Measurements from ENCODE around the gene AIG1. TPM values are rescaled to one million over a fixed set of nuclear protein-coding genes. Genes with fewer than 3 reads are reported as not detected.
A peak's percentile ranks its signal among the peaks of the same experiment; 100 is the strongest.

AIG1 gene
- total RNA-seq, 1 donor from 2014 or later: 14.3 TPM

DNA sequence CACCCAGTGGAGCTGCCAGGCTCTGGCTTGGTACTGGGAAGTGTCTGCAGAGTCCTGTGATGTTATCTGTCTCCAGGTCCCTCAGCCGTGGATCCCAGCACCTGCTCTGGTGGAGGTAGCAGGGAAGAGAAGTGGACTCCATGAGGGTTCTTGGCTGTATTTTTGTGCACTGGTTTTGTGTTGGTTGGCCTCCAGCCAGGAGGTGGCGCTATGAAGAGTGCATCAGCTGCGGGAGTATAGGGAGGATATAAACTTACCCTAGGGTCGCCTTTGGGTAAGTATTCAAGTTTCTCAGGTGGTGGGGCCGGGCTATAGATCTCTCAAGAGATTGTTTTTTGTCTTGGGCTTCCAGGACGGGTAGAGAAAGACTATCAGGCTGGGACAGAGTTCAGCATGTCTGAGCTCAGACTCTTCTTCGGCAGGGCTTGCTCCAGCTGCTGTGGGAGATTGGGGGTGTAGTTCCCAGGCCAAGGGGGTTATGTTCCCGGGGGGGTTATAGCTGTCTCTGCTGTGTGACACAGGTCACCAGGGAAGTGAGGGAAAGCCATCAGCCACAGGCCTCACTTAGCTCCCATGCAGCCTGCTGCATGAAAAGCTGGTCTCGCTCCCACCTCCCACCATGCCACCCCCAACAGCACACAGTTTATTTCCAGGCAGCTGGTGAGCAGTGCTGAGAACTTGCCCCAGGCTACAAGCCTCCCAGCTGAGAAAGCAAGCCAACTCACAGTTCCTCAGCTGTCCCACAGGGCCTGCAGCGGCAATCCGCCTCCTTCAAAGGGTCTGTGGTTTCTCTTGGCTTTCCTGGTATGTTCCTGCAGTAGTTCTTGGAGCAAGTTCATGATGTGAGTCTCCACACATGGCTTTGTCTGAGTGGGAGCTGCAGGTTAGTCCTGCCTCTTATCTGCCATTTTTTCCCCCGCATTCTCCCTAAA is 115.7 kb downstream of the AIG1 start:
- Mint-ChIP-seq H3K27ac (ENCODE audit: unreplicated experiment) (peak overlapping the region; percentile 25), H3K27me3 (ENCODE audit: unreplicated experiment) (no peaks in the 10 kb centered on the region), H3K4me3 (ENCODE audit: unreplicated experiment) (no peak overlapping the region), H3K36me3 (ENCODE audit: unreplicated experiment) (peaks cover 7% of the 10 kb centered on the region), H3K9me3 (ENCODE audit: unreplicated experiment) (no peaks in the 10 kb centered on the region), H3K4me1 (ENCODE audit: low read depth, unreplicated experiment) (no peaks in the 10 kb centered on the region)
- TF ChIP-seq CTCF (IDR thresholded peaks at IDR 0.05; ENCODE audit: partially characterized antibody, unreplicated experiment): no peak
- DNase-seq: peak; percentile 32

DNA sequence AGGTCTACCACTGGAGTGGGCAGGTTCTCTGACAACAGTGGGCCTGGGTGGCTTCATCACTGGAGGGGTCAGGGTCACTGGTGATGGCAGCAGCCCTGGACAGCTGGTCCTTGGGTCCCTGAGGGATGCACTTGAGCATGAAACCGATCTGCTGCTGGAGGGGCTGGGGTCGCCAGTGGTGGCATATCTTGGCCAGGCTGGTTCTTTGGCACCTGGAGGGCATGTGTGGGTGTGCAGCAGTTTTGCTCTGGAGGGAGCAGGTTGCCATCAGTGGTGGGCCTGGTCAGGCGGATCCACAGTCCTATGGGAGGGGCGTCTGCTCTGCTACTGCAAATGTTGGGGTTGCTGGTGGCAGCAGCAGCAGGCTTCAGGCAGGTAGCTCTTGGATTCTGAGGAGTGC is 117.0 kb downstream of the AIG1 start:
- no peak for DNase-seq
- no peaks in the 10 kb centered on the region for H3K9me3 Mint-ChIP-seq (ENCODE audit: unreplicated experiment)
- peaks cover 7% of the 10 kb centered on the region for H3K36me3 Mint-ChIP-seq (ENCODE audit: unreplicated experiment)
- peaks cover 3% of the 10 kb centered on the region for H3K27me3 Mint-ChIP-seq (ENCODE audit: unreplicated experiment)
- no peaks in the 10 kb centered on the region for H3K4me1 Mint-ChIP-seq (ENCODE audit: low read depth, unreplicated experiment)
- no peak for TF ChIP-seq CTCF (IDR thresholded peaks at IDR 0.05; ENCODE audit: partially characterized antibody, unreplicated experiment)
- H3K4me3 Mint-ChIP-seq (ENCODE audit: unreplicated experiment): no peak overlapping the region
- no peak overlapping the region for H3K27ac Mint-ChIP-seq (ENCODE audit: unreplicated experiment)

DNA sequence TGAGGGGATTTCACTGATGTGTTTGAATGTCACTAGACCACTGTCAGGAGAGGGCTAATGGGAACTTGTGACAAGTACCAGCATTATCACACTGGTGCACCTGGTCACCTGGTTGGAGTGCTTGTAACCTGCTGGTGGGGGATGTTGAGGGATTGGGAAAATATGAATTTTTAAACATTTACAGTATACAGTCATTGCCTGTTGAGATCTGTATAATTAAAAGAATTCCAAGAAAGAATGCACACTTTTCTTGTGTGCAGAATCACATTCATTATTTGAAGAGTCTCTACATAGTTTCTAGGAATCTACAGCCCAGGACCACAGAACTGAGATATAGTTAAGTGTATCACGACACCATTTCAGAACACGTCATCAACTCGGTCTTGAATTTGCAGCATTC is 118.4 kb downstream of the AIG1 start:
- DNase-seq: no peak
- H3K36me3 Mint-ChIP-seq (ENCODE audit: unreplicated experiment): peaks cover 7% of the 10 kb centered on the region
- no peaks in the 10 kb centered on the region for H3K9me3 Mint-ChIP-seq (ENCODE audit: unreplicated experiment)
- peaks cover 5% of the 10 kb centered on the region for H3K27me3 Mint-ChIP-seq (ENCODE audit: unreplicated experiment)
- no peak for TF ChIP-seq CTCF (IDR thresholded peaks at IDR 0.05; ENCODE audit: partially characterized antibody, unreplicated experiment)
- no peaks in the 10 kb centered on the region for H3K4me1 Mint-ChIP-seq (ENCODE audit: low read depth, unreplicated experiment)
- no peak overlapping the region for H3K4me3 Mint-ChIP-seq (ENCODE audit: unreplicated experiment)
- no peak overlapping the region for H3K27ac Mint-ChIP-seq (ENCODE audit: unreplicated experiment)

- H3K4me3 Mint-ChIP-seq (ENCODE audit: unreplicated experiment): no peak overlapping the region
- no peak for DNase-seq
- H3K4me1 Mint-ChIP-seq (ENCODE audit: low read depth, unreplicated experiment): no peaks in the 10 kb centered on the region
- TF ChIP-seq CTCF (IDR thresholded peaks at IDR 0.05; ENCODE audit: partially characterized antibody, unreplicated experiment): no peak
- no peaks in the 10 kb centered on the region for H3K9me3 Mint-ChIP-seq (ENCODE audit: unreplicated experiment)
- peaks cover 7% of the 10 kb centered on the region for H3K36me3 Mint-ChIP-seq (ENCODE audit: unreplicated experiment)
- H3K27me3 Mint-ChIP-seq (ENCODE audit: unreplicated experiment): peaks cover 5% of the 10 kb centered on the region
- no peak overlapping the region for H3K27ac Mint-ChIP-seq (ENCODE audit: unreplicated experiment)
Measured at GRCh38 chr6:143179901-143180612, 119.4 kb downstream of the AIG1 start.

DNA sequence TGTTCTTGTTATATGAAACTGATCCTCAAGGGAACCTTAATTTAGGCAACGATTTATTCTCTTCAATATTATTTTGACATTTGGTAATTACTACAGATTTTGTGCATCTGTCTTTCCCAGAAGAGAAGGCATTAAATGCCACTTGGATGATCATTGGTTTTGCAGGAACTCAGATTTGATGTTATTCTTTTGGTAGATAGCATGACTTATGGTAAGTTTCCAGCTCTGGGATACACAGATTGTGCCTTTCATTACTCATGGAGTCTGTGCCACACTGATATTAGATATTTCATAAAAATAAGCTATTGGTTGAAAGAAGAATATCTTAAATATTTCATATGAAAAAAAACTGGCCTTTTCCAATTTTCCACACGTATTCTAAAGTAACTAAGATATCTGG is 120.1 kb downstream of the AIG1 start:
- TF ChIP-seq CTCF (IDR thresholded peaks at IDR 0.05; ENCODE audit: partially characterized antibody, unreplicated experiment): no peak
- H3K27me3 Mint-ChIP-seq (ENCODE audit: unreplicated experiment): peaks cover 5% of the 10 kb centered on the region
- H3K27ac Mint-ChIP-seq (ENCODE audit: unreplicated experiment): no peak overlapping the region
- peaks cover 3% of the 10 kb centered on the region for H3K36me3 Mint-ChIP-seq (ENCODE audit: unreplicated experiment)
- no peaks in the 10 kb centered on the region for H3K9me3 Mint-ChIP-seq (ENCODE audit: unreplicated experiment)
- H3K4me1 Mint-ChIP-seq (ENCODE audit: low read depth, unreplicated experiment): no peaks in the 10 kb centered on the region
- H3K4me3 Mint-ChIP-seq (ENCODE audit: unreplicated experiment): no peak overlapping the region
- no peak for DNase-seq
